ENCODE data around the gene LTBP3. TPM values are rescaled to one million over a fixed set of nuclear protein-coding genes. Genes with fewer than 3 reads are reported as not detected.

Gene LTBP3
- total and polyA plus RNA-seq, 12 donors = 40.2 to 362 (median 221) TPM

DNA sequence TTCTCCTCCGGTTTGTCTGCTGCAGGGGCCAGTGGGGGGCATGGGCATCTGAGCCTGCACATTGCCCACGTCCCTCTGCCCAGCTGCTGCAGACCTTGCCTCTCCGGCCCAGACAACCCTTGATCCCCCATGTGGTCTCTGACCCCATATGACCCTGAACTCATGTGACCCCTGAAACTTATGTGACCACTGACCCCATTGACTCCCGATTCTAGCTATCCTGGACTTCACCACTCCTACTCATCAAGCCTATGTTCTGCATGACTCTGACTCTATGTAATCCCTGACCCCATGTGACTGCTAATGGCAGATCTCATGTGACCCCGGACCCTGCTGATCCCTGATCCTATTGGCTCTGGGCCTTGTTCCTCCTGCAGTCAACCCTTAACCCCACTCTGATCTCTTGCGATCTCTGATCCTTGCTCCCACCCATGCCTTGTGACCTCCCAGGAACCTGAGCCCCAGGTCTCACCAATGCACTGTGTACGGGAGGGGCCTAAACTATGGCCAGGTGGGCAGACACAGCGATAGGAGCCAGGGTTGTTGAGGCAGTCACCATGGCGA is 5.7 kb downstream of the LTBP3 start:
- H3K27ac ChIP-seq = no peak overlapping the region
- peaks cover 24 to 32% of the 10 kb centered on the region in 2 donors for H3K4me1 ChIP-seq (replicated peaks in 1 of 2)
- intact Hi-C loops (cut with DNase I) = no loop called here
- no peak for DNase-seq
- 87 to 92% (median 87%) methylated on average over 7 to 9 of the region's 9 CpGs for WGBS, 4 donors
- H3K36me3 ChIP-seq (replicated peaks in 1 of 2) = peaks cover 0 to 55% of the 10 kb centered on the region in 2 donors
- H3K9me3 ChIP-seq (replicated peaks in 1 of 3) = no peaks in the 10 kb centered on the region
- TF ChIP-seq POLR2A (IDR thresholded peaks at IDR 0.05) = no peak
- no peak for TF ChIP-seq CTCF (IDR thresholded peaks at IDR 0.05)
- no peak overlapping the region for H3K4me3 ChIP-seq
- no peaks in the 10 kb centered on the region for H3K27me3 ChIP-seq

- Histone ChIP-seq H3K36me3 (replicated peaks in 1 of 2) (peaks cover 0 to 59% of the 10 kb centered on the region in 2 donors), H3K27ac (no peak overlapping the region), H3K4me1 (replicated peaks in 1 of 2) (peaks cover 17 to 25% of the 10 kb centered on the region in 2 donors), H3K9me3 (replicated peaks in 1 of 3) (no peaks in the 10 kb centered on the region), H3K27me3 (no peaks in the 10 kb centered on the region), H3K4me3 (no peak overlapping the region)
- peak in 2 of 7 donors; percentile 73 to 81 for DNase-seq
- peak in 3 of 6 experiments; percentile 22 to 29 (median 26) for TF ChIP-seq CTCF (IDR thresholded peaks at IDR 0.05)
- TF ChIP-seq POLR2A (IDR thresholded peaks at IDR 0.05) = no peak
- WGBS, 4 donors = 72 to 81% (median 74%) methylated on average over 7 to 17 of the region's 17 CpGs
- intact Hi-C loops (cut with DNase I) = no loop called here
These were observed 6.4 kb downstream of the LTBP3 start for GRCh38 chr11:65551572-65552387.

- Histone ChIP-seq H3K4me1 (replicated peaks in 1 of 2) (no peaks in the 10 kb centered on the region), H3K4me3 (no peak overlapping the region), H3K27me3 (no peaks in the 10 kb centered on the region), H3K36me3 (replicated peaks in 1 of 2) (peaks cover 0 to 59% of the 10 kb centered on the region in 2 donors), H3K9me3 (replicated peaks in 1 of 3) (no peaks in the 10 kb centered on the region), H3K27ac (no peak overlapping the region)
- no peak for TF ChIP-seq POLR2A (IDR thresholded peaks at IDR 0.05)
- TF ChIP-seq CTCF (IDR thresholded peaks at IDR 0.05) = no peak
- intact Hi-C loops (cut with DNase I) = no loop called here
- WGBS, 4 donors = 86 to 100% (median 97%) methylated on average over 3 of the region's 3 CpGs
- no peak for DNase-seq
These were observed 9.1 kb downstream of the LTBP3 start for GRCh38 chr11:65549096-65549495.

GRCh38 chr11:65548395-65548794 is 9.8 kb downstream of the LTBP3 start:
- no peak overlapping the region for H3K27ac ChIP-seq
- intact Hi-C loops (cut with DNase I) = no loop called here

More at GRCh38 chr11:65548395-65548794, 9.8 kb downstream of the LTBP3 start:
- Histone ChIP-seq H3K9me3 (replicated peaks in 1 of 3) (no peaks in the 10 kb centered on the region), H3K4me3 (no peak overlapping the region), H3K36me3 (replicated peaks in 1 of 2) (peaks cover 0 to 52% of the 10 kb centered on the region in 2 donors), H3K4me1 (replicated peaks in 1 of 2) (no peaks in the 10 kb centered on the region), H3K27me3 (no peaks in the 10 kb centered on the region)
- WGBS, 4 donors = 84 to 93% (median 89%) methylated on average over 3 of the region's 3 CpGs
- TF ChIP-seq CTCF (IDR thresholded peaks at IDR 0.05) (no peak), POLR2A (IDR thresholded peaks at IDR 0.05) (no peak)
- DNase-seq = no peak

Data from adrenal gland (tissue), 12 donors.